Central memory CD4-positive, alpha-beta T cell (primary cell): Measurements from ENCODE around the gene ADM2.

ENCODE experiments used
- DNase-seq: peaks from one replicate; pipeline ENCODE4 v3.0.0; 2022

Gene ADM2

GRCh38 chr22:50467773-50468440 lies 13.4 kb upstream of the ADM2 start:
- no peak for DNase-seq

GRCh38 chr22:50468626-50469025 lies 12.7 kb upstream of the ADM2 start:
- DNase-seq: no peak

- DNase-seq: peak; percentile 98
Observed at GRCh38 chr22:50469377-50470305, 11.7 kb upstream of the ADM2 start.

GRCh38 chr22:50470491-50470890 lies 10.9 kb upstream of the ADM2 start:
- DNase-seq: no peak

- DNase-seq: no peak
Observed at GRCh38 chr22:50471197-50471847, 10.0 kb upstream of the ADM2 start.

- DNase-seq: no peak
Observed at GRCh38 chr22:50471962-50472361, 9.4 kb upstream of the ADM2 start.

- peak; percentile 48 for DNase-seq
Observed at GRCh38 chr22:50473088-50473487, 8.3 kb upstream of the ADM2 start.

GRCh38 chr22:50473855-50474671 lies 7.3 kb upstream of the ADM2 start:
- DNase-seq: no peak

- DNase-seq: peak; percentile 84
Observed at GRCh38 chr22:50474710-50475651, 6.4 kb upstream of the ADM2 start, which contains the start of gene SBF1. Gene SBF1, minus strand, starts transcription at chr22:50475035. Its CDS starts 195 bp downstream, at chr22:50474840.

GRCh38 chr22:50475652-50476002 lies 5.7 kb upstream of the ADM2 start:
- DNase-seq: no peak

- DNase-seq: no peak
Observed at GRCh38 chr22:50476868-50477267, 4.5 kb upstream of the ADM2 start.

- no peak for DNase-seq
Observed at GRCh38 chr22:50477923-50478322, 3.4 kb upstream of the ADM2 start.

GRCh38 chr22:50479721-50480120 lies 1.6 kb upstream of the ADM2 start:
- no peak for DNase-seq

- DNase-seq: no peak
Observed at GRCh38 chr22:50481045-50481439, 301 bp upstream of the ADM2 start.

- no peak for DNase-seq
Observed at GRCh38 chr22:50482107-50483074, 1.0 kb downstream of the ADM2 start.

GRCh38 chr22:50483106-50483505 lies 1.8 kb downstream of the ADM2 start:
- DNase-seq: no peak

- DNase-seq: no peak
Observed at GRCh38 chr22:50483556-50483955, 2.2 kb downstream of the ADM2 start.

- DNase-seq: no peak
Observed at GRCh38 chr22:50483977-50484853, 2.9 kb downstream of the ADM2 start.
